Endothelial cell of umbilical vein (primary cell): ENCODE data around the gene EPB41L3. TPM values are rescaled to one million over a fixed set of nuclear protein-coding genes. Genes with fewer than 3 reads are reported as not detected.

ENCODE experiments used
- BruUV-seq: library from RNA; stranded (reverse); fragments of 400-500 nt; replicated peaks from 2 replicates; lab custom pipeline; 2021; lab: Mats Ljungman, UMichigan
- CTCF ChIA-PET: fragments of 300-600, 350-600 bp; sonication (Branson Sonifier 250); formaldehyde crosslinking; loops from one replicate; lab custom pipeline; 2021; ENCODE audit warnings: antibody characterized with exemption, inconsistent platforms; lab: Charles Lee
- POLR2A ChIA-PET: fragments of 300-600, 350-600 bp; sonication (Branson Sonifier 250); formaldehyde crosslinking; loops from one replicate; lab custom pipeline; 2021; ENCODE audit warnings: antibody characterized with exemption, inconsistent platforms; lab: Charles Lee
- DNase-seq: peaks from one replicate; pipeline ENCODE4 v3.0.0-alpha.2; 2011; ENCODE audit warnings: low read depth, low spot score
- FAIRE-seq: peaks from 2 replicates; lab custom pipeline; 2011; peaks lifted over from hg19 to GRCh38; lab: Jason Lieb, UNC
- H2AFZ ChIP-seq: 2 replicates; pipeline ENCODE4 v1.6.0; 2012; ENCODE audit warnings: low read depth, low read length, control low read depth, inconsistent platforms
- H3K27ac ChIP-seq: 2 replicates; pipeline ENCODE4 v1.5.1; 2011; ENCODE audit warnings: low read depth, mild to moderate bottlenecking, control low read depth, low read length, moderate library complexity; ENCODE audit not compliant: insufficient read depth
- H3K27me3 ChIP-seq, 2 experiments: 2 replicates each; pipeline versions ENCODE4 v1.6.0 to v1.6.1; 2011; ENCODE audit warnings: low read length in 2 of 2, mixed read lengths in 1 of 2; ENCODE audit not compliant: control insufficient read depth in 2 of 2, insufficient read depth in 2 of 2
- H3K36me3 ChIP-seq, 2 experiments: 2 replicates in 1 of 2; 3 replicates in 1 of 2; pipeline ENCODE4 v1.5.1; 2011; ENCODE audit warnings: low read length in 2 of 2, mild to moderate bottlenecking in 1 of 2, moderate library complexity in 1 of 2; ENCODE audit not compliant: control insufficient read depth in 2 of 2, insufficient read depth in 2 of 2; ENCODE audit errors: extremely low read depth in 1 of 2
- H3K4me1 ChIP-seq: 3 replicates; pipeline ENCODE4 v1.5.1; 2011; ENCODE audit warnings: mild to moderate bottlenecking, low read length; ENCODE audit not compliant: control insufficient read depth, insufficient read depth; ENCODE audit errors: extremely low read depth
- H3K4me2 ChIP-seq: 2 replicates; pipeline ENCODE4 v1.6.1; 2011; ENCODE audit warnings: low read length, control low read depth, mixed read lengths; ENCODE audit not compliant: insufficient read depth
- H3K4me3 ChIP-seq, 3 experiments: fragments of 200-600 bp in 1 of 3; sonication (generic), shearing (Covaris generic) in 1 of 3; replicated peaks in 1 of 3; 2 replicates each; pipeline ENCODE4 v1.5.1; 2011 to 2016; ENCODE audit warnings: control low read depth in 3 of 3, low read length in 3 of 3, mild to moderate bottlenecking in 2 of 3, inconsistent platforms in 1 of 3, low read depth in 1 of 3, moderate library complexity in 1 of 3; ENCODE audit not compliant: insufficient read depth in 1 of 3
- H3K79me2 ChIP-seq: 2 replicates; pipeline ENCODE4 v1.6.0; 2012; ENCODE audit warnings: low read length, inconsistent platforms; ENCODE audit not compliant: control insufficient read depth, insufficient read depth
- H3K9ac ChIP-seq: replicated peaks from 2 replicates; pipeline ENCODE3; 2011; ENCODE audit warnings: low read length, control low read depth; ENCODE audit not compliant: insufficient read depth; ENCODE audit errors: extremely low read depth
- H3K9me1 ChIP-seq: replicated peaks from 3 replicates; pipeline ENCODE4 v1.6.0; 2011; ENCODE audit warnings: mild to moderate bottlenecking, low read length; ENCODE audit not compliant: control insufficient read depth, insufficient read depth; ENCODE audit errors: extremely low read depth
- H3K9me3 ChIP-seq: replicated peaks from 2 replicates; pipeline ENCODE4 v1.5.1; 2012; ENCODE audit warnings: low read length, inconsistent platforms; ENCODE audit not compliant: control insufficient read depth, insufficient read depth
- H4K20me1 ChIP-seq: replicated peaks from 2 replicates; pipeline ENCODE3; 2011; ENCODE audit warnings: mild to moderate bottlenecking, low read length; ENCODE audit not compliant: control insufficient read depth, insufficient read depth; ENCODE audit errors: extremely low read depth
- EZH2 ChIP-seq: IDR thresholded peaks from 2 replicates; pipeline ENCODE4 v1.6.1; 2012; ENCODE audit warnings: borderline replicate concordance, low read depth, mild to moderate bottlenecking, moderate library complexity, low read length, inconsistent platforms; ENCODE audit not compliant: severe bottlenecking
- FOS ChIP-seq: IDR thresholded peaks from 2 replicates; pipeline ENCODE4 v1.6.1; 2011; ENCODE audit warnings: mild to moderate bottlenecking, low read length, moderate library complexity, borderline replicate concordance; ENCODE audit not compliant: insufficient read depth
- GATA2 ChIP-seq: IDR thresholded peaks from 2 replicates; pipeline ENCODE4 v1.7.0; 2011; ENCODE audit warnings: low read depth, mild to moderate bottlenecking, moderate library complexity, mixed read lengths, low read length; ENCODE audit not compliant: insufficient read length, insufficient read depth
- JUN ChIP-seq: IDR thresholded peaks from 2 replicates; pipeline ENCODE4 v1.6.1; 2011; ENCODE audit warnings: borderline replicate concordance, low read depth; ENCODE audit not compliant: insufficient read length, insufficient read depth
- MYC ChIP-seq: IDR thresholded peaks from one replicate; pipeline ENCODE4 v1.6.1; 2011; ENCODE audit warnings: mild to moderate bottlenecking, low read depth, low read length
- POLR2A ChIP-seq: IDR thresholded peaks from 2 replicates; pipeline ENCODE4 v1.6.1; 2012; ENCODE audit warnings: low read depth, mild to moderate bottlenecking, control low read depth, low read length
- POLR2AphosphoS5 ChIP-seq: IDR thresholded peaks from 2 replicates; pipeline ENCODE4 v1.6.1; 2012; ENCODE audit warnings: low read depth, mild to moderate bottlenecking, control low read depth, low read length, moderate library complexity; ENCODE audit not compliant: insufficient read depth
- dilution Hi-C: fragments of 300-500 bp; cut with MboI; formaldehyde crosslinking; loops from one replicate; pipeline ENCODE4 v1.15.0; 2019; ENCODE audit warnings: low sequenced_read_pairs; ENCODE audit not compliant: extremely low pct_ligation_motif_present
- intact Hi-C: fragments of 100-400 bp; cut with micrococcal nuclease; formaldehyde crosslinking; loops from one replicate; pipeline ENCODE4 v1.10.0; 2022
- polyA plus RNA-seq, 4 experiments: library from polyadenylated mRNA; depleted of rRNA in 3 of 4; stranded (reverse) in 3 of 4; unstranded in 1 of 4; fragments of >200 nt; gene quantifications; 2 replicates each; pipeline versions ENCODE4 v1.2.1 to v1.2.3, GENCODE V29; 2011 to 2012; ENCODE audit warnings: missing spikeins in 1 of 4
- total RNA-seq: library from RNA; stranded (reverse); gene quantifications from 2 replicates; pipeline ENCODE4 v1.2.3, GENCODE V29; 2021
- TF ChIP-seq, protein P1 (sequence below): IDR thresholded peaks from 2 replicates; pipeline ENCODE4 v1.6.1; 2011; ENCODE audit not compliant: insufficient read depth, insufficient read length
- TF ChIP-seq, protein P2 (sequence below), 2 donors: IDR thresholded peaks; 1 replicate in 1 of 2; 2 replicates in 1 of 2; pipeline ENCODE4 v1.5.1; 2011; ENCODE audit warnings: low read length in 2 of 2, mild to moderate bottlenecking in 2 of 2, moderate library complexity in 2 of 2, control low read depth in 1 of 2, inconsistent platforms in 1 of 2, low read depth in 1 of 2; ENCODE audit not compliant: insufficient read depth in 1 of 2; ENCODE audit errors: extremely low read depth in 1 of 2

The EPB41L3 gene
- total and polyA plus RNA-seq, 2 donors (not counting 3 experiments of a cell fraction or from before 2014, with no cell fraction given), result 38.9 to 114 TPM

DNA sequence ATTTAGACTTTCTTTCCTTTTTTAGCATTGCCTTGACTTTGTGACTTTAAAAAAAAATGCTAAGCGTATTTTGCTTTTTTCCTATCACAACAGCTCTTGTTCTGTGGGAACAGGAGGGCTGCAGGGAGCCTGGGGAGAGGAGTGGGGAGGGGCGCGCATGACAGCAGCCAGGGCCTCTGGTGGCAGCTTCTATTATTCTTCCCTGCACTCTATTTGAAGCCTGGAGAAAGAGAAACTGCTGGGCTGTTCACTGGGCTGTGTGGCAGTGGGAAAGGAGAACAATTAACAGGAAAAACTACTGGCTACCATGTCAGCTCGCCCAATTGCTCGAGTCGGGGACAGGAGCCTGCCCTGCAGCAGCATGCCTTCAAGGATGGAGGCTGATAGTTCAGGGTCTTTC lies 129.3 kb downstream of the EPB41L3 start:
- peaks cover 0 to 13% of the 10 kb centered on the region in 2 experiments for H3K36me3 ChIP-seq
- H3K4me1 ChIP-seq, result no peaks in the 10 kb centered on the region
- intact Hi-C loops, result no loop called here
- FAIRE-seq (no peak), DNase-seq (no peak)
- ChIA-PET POLR2A (interaction anchor here (0.6 kb wide), 1 partner anchor 1524 kb away, joined by 4 read pairs; no protein-coding TSS in a partner anchor), CTCF (interaction anchor here (1.1 to 2.0 kb wide), 2 partner anchors 21 to 132 kb away, joined by 3 to 7 read pairs; no protein-coding TSS in a partner anchor)
- H3K9ac ChIP-seq, result no peak overlapping the region
- H3K4me3 ChIP-seq, result no peak overlapping the region
- H2AFZ ChIP-seq, result no peak overlapping the region
- no peak overlapping the region for H3K27ac ChIP-seq
- no peaks in the 10 kb centered on the region for H3K79me2 ChIP-seq
- H3K9me3 ChIP-seq, result no peaks in the 10 kb centered on the region
- no peaks in the 10 kb centered on the region for H3K9me1 ChIP-seq
- dilution Hi-C loops, result no loop called here
- no TSS peak for BruUV-seq
- TF ChIP-seq GATA2 (no peak), FOS (no peak), MYC (no peak), POLR2AphosphoS5 (no peak), EZH2 (no peak), JUN (no peak), POLR2A (no peak)
- TF ChIP-seq, protein P1, sequence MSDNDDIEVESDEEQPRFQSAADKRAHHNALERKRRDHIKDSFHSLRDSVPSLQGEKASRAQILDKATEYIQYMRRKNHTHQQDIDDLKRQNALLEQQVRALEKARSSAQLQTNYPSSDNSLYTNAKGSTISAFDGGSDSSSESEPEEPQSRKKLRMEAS, result no peak
- TF ChIP-seq, protein P2, sequence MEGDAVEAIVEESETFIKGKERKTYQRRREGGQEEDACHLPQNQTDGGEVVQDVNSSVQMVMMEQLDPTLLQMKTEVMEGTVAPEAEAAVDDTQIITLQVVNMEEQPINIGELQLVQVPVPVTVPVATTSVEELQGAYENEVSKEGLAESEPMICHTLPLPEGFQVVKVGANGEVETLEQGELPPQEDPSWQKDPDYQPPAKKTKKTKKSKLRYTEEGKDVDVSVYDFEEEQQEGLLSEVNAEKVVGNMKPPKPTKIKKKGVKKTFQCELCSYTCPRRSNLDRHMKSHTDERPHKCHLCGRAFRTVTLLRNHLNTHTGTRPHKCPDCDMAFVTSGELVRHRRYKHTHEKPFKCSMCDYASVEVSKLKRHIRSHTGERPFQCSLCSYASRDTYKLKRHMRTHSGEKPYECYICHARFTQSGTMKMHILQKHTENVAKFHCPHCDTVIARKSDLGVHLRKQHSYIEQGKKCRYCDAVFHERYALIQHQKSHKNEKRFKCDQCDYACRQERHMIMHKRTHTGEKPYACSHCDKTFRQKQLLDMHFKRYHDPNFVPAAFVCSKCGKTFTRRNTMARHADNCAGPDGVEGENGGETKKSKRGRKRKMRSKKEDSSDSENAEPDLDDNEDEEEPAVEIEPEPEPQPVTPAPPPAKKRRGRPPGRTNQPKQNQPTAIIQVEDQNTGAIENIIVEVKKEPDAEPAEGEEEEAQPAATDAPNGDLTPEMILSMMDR (IDR thresholded peaks at IDR 0.05; ENCODE audit: extremely low read depth in 1 of 2, insufficient read depth in 1 of 2, low read depth in 1 of 2, low read length in 2 of 2), result no peak
- H3K4me2 ChIP-seq, result no peak overlapping the region
- no peaks in the 10 kb centered on the region for H3K27me3 ChIP-seq
- no peaks in the 10 kb centered on the region for H4K20me1 ChIP-seq
